GM21447 (cell line): ENCODE data around the gene SESN3.

Experiments
- ATAC-seq: cut with Tn5 transposase; IDR thresholded peaks from one replicate; pipeline ENCODE4 v1.9.1; 2021; ENCODE audit not compliant: unreplicated experiment

SESN3 gene

GRCh38 chr11:95132956-95133355 lies 98.0 kb downstream of the SESN3 start:
- no peak for ATAC-seq

GRCh38 chr11:95128602-95129001 lies 102.4 kb downstream of the SESN3 start:
- no peak for ATAC-seq

GRCh38 chr11:95123556-95123955 lies 107.4 kb downstream of the SESN3 start:
- ATAC-seq: no peak

DNA sequence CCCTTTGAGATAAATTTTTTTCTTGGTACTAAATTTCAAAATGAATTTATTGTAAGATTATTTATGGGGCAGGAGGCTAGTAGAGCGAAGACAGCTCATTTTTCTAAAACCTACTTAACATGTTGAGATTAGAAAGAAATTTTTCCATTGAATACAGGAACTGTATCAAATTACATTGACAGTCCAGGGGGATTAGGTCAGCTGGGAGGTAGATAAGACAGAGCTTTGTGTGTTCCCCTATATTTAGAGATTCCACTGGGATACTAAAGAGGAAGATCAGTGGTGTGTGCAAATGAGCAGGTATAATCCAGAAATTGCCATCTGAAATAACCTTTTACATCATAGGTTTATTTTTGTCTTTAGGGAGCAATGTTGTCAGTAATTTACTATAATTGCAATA lies 109.3 kb downstream of the SESN3 start:
- ATAC-seq: no peak

DNA sequence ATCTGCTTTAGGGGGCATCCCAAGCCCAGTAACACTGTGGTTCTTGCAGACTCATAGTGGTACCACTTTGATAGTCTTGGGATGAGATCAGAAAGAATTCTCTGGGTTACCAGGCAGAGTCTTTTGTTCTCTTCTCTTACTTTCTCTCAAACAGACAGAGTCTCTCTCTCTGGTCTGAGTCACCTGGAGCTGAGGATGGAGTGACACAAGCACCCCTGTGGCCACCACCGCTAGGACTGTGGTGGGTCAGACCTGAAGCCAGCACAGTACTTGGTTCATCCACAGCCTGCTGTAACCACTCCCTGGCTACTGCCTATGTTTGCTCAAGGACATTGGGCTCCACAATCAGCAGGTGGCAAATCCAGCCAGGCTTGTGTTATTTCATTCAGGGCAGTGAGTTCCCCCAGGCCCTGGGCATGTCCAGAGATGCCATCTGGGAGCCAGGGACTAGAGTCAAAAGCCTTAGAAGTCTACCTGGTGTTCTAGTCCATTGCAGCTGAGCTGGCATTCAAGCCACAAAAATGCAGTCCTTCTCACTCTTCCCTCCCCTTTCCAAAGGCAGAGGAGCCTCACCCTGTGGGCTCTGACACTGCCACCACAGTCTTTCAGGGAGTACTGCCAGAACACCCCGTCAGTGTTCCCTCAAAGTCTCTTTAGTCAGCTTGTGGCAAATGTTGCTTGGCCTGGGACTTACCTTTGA lies 111.5 kb downstream of the SESN3 start:
- ATAC-seq: no peak

DNA sequence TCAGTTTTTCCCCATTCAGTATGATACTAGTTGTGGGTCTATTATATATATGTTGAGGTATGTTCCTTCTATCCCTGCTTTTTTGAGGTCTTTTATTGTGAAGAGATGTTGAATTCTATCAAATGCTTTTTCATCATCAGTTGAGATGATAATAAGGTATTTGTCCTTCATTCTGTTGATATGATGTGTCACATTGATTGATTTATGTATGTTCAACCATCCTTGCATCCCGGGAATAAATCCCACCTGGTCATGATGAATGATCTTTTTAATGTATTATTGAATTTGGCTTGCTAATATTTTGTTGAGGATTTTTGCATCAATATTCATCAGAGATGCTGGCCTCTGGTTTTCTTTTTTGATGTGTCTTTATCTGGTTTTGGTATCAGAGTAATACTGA lies 115.4 kb downstream of the SESN3 start:
- ATAC-seq: no peak
